COLO668 (cell line): ENCODE measurements around the gene CDK11B.
"Not testable (repeated sequence)": the region's sequence is repeated elsewhere in the genome, so short reads cannot be mapped to it uniquely, and the experiment has no call there.

Experiments used
- DNase-seq: peaks from one replicate; lab custom pipeline; 2025; ENCODE audit not compliant: unreplicated experiment; lab: John Stamatoyannopoulos, UW

CDK11B gene

DNA sequence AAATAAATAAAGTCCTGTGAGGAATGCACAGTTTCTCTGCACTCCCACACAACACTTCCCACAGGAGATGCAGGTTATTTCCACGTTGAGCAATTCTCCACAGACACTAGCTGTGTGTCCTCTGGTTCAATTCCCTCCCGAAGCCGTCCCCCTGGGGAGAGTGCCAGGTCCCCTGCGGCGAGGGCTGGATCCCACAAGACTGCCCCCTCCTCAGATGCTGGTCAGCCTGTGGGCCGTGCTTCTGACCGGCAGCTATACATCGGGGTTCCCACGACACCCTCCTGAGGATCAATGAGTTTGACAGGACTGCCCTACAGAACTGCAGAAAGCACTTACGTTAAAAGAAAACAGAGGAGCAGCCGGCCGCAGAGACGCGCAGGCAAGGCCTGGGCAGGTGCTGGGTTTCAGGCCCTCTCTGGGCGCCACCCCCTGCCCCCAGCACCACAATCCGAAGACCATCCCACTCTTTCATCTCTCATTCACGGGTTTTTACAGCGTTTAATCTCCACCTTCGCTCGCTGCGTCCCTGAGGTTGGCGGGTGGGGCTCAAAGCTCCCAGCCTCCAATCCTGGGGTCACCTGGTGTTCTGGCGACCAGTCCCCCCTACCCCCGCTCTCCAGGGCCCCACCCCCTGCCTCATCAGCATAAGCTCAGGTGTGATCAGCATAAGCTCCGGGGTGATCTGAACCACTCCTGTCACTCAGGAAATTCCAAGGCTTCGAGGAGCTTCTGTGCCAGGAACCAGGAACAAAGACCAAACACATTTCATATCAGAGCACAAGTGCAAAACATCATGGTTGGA is 24.5 kb upstream of the CDK11B start:
- no peak for DNase-seq

- DNase-seq, result no peak
Observed at GRCh38 chr1:1680912-1681273, 22.1 kb upstream of the CDK11B start.

- no peak for DNase-seq
Observed at GRCh38 chr1:1680031-1680911, 21.5 kb upstream of the CDK11B start.

- DNase-seq, result no peak
Observed at GRCh38 chr1:1678581-1679380, 20.0 kb upstream of the CDK11B start.

DNA sequence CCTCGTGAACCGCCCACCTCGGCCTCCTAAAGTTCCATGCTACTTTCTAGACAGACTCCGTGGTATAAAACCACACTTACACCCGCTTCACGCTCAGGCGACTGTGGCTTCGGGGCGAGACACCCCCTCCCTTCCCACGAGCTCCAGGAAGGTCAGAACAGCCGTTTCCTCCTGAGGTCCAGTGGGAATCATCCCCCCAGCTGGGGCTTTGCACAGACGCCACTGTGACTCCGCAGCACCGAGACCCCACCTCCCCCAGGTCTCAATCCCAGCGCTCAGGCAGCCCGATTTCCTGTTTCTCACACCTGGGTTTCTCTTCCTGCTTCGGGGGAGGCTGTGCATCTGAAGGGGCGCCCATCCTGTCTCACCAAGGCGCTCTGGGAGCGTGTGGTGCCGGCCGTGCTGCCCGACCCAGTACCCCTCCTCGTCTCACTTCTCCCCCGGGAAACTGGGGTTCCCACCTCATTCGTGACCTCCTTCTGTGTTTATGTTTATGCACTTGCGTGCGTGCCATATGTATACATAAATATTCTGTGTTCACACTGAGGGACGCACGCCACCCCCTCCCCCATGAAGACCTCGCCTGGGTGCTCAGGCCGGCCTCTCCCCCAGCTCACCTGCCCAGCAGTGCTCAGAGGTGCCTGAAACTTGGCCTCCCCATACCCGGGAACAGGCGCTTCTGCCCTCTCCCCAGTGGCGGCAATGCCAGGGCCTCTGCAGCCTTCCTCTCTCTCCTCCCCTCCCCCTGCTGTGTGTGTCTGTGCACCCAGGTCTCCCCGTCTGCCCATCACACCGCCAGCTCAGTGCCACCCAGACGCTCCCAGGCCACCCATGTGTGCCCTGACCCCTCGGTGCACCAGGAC is 19.1 kb upstream of the CDK11B start:
- DNase-seq, result no peak

GRCh38 chr1:1676087-1676486 is 17.3 kb upstream of the CDK11B start:
- not testable (repeated sequence) for DNase-seq

- not testable (repeated sequence) for DNase-seq
Observed at GRCh38 chr1:1675218-1675617, 16.4 kb upstream of the CDK11B start.

- DNase-seq, result not testable (repeated sequence)
Observed at GRCh38 chr1:1674806-1675205, 16.0 kb upstream of the CDK11B start.

- no peak for DNase-seq
Observed at GRCh38 chr1:1672181-1672965, 13.6 kb upstream of the CDK11B start.

DNA sequence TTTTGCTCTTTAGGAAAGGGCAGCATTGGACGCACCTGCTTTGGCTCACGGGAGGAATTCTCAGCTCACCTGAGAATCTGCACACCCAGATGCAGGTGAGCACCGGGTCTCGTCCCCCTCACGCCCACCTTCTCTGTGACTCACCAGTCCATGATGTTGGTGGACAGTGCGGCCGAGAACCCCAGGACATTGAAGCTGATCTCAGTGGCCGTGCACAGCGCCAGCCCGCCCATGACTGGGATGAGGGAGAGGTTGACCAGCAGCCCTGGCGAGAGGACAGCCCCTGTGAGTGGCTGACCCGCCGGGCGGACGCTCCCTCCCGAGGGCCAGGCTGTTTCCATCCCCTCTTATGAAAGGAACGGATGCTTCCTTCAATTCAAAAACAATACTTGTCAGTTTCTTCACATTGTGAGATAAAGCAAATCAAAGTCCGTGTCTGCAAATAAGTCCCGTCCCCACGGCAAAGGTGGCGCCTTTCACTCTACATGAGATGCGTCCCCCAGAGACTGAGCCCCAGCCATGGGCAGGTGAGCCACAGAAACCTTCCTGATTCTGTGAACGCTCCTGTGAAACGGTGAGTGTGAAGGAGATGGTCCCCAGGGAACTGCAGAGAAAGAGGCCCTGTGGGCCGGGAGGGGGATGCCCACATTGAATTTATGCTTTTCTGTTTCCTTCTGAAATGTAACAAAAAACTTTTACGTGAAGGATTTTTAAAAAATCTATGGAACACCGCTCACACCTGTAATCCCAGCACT is 12.7 kb upstream of the CDK11B start:
- DNase-seq, result no peak

DNA sequence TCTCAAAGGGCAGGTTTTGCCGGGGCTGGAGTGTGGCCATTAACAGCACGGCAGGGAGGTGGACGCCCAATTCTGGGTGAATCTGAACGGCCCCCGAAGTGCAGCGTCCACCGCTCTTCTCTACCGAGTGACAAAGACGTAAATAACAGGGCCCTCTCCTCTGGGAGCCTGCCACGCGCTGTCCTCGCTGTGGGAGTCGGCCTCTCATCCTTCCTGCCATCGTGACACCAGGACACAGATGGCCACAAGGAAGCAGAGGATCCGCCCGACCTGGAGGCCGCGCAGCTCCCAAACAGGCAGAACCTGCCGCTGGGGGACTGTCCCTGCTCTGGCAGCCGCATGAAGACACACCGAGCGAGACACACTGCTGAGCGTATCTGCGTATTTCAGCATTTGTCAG is 12.1 kb upstream of the CDK11B start:
- no peak for DNase-seq

- no peak for DNase-seq
Observed at GRCh38 chr1:1669468-1670440, 10.9 kb upstream of the CDK11B start.

DNA sequence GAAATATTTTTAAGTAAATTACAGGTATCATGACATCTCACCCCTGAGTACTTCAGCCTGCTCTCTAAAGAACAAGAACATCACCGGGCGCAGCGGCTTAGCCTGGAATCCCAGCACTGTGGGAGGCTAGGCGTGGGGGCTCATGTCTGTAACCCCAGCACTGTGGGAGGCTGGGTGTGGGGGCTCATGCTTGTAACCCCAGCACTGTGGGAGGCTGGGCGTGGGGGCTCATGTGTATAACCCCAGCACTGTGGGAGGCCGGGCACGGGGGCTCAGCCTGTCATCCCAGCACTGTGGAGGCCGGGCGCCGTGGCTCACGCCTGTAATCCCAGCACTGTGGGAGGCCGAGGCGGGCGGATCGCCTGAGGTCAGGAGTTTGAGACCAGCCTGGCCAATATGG is 7.7 kb upstream of the CDK11B start:
- no peak for DNase-seq

DNA sequence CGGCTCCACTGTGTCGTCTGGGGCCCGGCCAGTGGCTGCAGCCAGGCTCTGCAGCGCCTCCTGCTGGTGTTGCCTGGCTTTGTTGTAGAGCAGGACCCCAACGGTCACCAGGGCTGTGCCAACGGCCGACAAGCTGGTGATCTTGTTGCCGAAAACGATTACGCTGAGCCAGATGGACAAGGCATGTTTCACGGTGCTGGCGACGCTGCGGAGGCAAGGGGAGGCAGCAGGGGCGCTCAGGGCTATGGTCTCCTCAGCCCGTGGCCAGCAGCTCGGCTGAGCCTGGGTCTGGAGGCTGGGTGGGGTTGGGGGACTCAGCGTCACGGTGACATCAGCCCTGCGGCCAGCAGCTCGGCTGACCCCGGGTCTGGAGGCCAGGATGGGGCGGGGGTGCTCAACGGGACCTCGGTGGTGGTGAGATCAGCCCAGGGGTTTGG is 7.0 kb upstream of the CDK11B start:
- DNase-seq, result peak; percentile 38

- no peak for DNase-seq
Observed at GRCh38 chr1:1664941-1665814, 6.4 kb upstream of the CDK11B start.

DNA sequence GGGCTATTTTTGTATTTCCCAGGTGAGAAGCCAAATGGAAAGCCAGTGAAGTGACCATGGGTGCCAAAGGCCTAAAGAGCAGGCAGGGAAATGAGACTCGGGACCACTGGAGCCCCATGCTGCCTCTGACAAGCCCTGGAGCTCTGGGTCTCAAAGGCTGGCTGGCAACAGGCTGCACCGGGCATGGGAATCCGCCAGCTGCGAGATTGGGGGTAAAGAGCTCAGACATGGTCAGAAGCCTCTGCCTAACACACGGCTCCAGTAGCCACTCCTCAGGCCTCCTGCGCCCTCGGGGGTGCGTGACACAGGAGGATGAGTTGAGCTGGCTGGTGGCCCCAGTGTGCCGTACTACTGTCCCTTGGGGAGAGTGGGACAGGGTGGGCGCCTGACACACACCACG is 5.5 kb upstream of the CDK11B start:
- not testable (repeated sequence) for DNase-seq
